Osteoblast (primary cell): ENCODE results near the gene IKZF3. TPM values are rescaled to one million over a fixed set of nuclear protein-coding genes. Genes with fewer than 3 reads are reported as not detected.

Source experiments
- DNase-seq: peaks from one replicate; pipeline ENCODE4 v3.0.0; 2011; ENCODE audit warnings: low spot score, mixed read lengths; ENCODE audit not compliant: insufficient read length; ENCODE audit errors: missing footprints
- H2AFZ ChIP-seq: 2 replicates; pipeline ENCODE4 v1.6.0; 2011; ENCODE audit warnings: mild to moderate bottlenecking, low read length
- H3K27ac ChIP-seq: 2 replicates; pipeline ENCODE4 v1.5.1; 2011; ENCODE audit warnings: mild to moderate bottlenecking, low read depth, low read length, moderate library complexity
- H3K27me3 ChIP-seq: 2 replicates; pipeline ENCODE4 v1.6.0; 2012; ENCODE audit warnings: mild to moderate bottlenecking, control low read depth, inconsistent platforms, low read length, moderate library complexity; ENCODE audit not compliant: insufficient read depth
- H3K36me3 ChIP-seq: 2 replicates; pipeline ENCODE4 v1.5.1; 2011; ENCODE audit warnings: mild to moderate bottlenecking, low read length, control low read depth, moderate library complexity; ENCODE audit not compliant: insufficient read depth
- H3K4me1 ChIP-seq: 2 replicates; pipeline ENCODE4 v1.5.1; 2011; ENCODE audit warnings: mild to moderate bottlenecking, low read length, control low read depth, moderate library complexity; ENCODE audit not compliant: insufficient read depth
- H3K4me2 ChIP-seq: 2 replicates; pipeline ENCODE4 v1.6.0; 2011; ENCODE audit warnings: mild to moderate bottlenecking, low read length; ENCODE audit not compliant: insufficient read depth
- H3K4me3 ChIP-seq: fragments of 200-600 bp; sonication (generic); 3 replicates; pipeline ENCODE4 v1.5.1; 2012; ENCODE audit warnings: mild to moderate bottlenecking, low read length, inconsistent platforms; ENCODE audit not compliant: insufficient read depth
- H3K79me2 ChIP-seq: 2 replicates; pipeline ENCODE4 v1.6.0; 2012; ENCODE audit warnings: mild to moderate bottlenecking, low read length, control low read depth, inconsistent platforms; ENCODE audit not compliant: insufficient read depth
- H3K9me3 ChIP-seq: 2 replicates; pipeline ENCODE4 v1.5.1; 2011; ENCODE audit warnings: low read depth, low read length, control low read depth
- H4K20me1 ChIP-seq: 2 replicates; pipeline ENCODE4 v1.6.0; 2012; ENCODE audit warnings: mild to moderate bottlenecking, low read length, control low read depth; ENCODE audit not compliant: insufficient read depth
- CTCF ChIP-seq: IDR thresholded peaks from 2 replicates; pipeline ENCODE4 v1.5.1; 2011; ENCODE audit warnings: mild to moderate bottlenecking, low read depth, low read length, moderate library complexity; ENCODE audit errors: extremely low read depth
- total RNA-seq: library from RNA; depleted of rRNA; stranded (reverse); fragments of >200 nt; gene quantifications from 2 replicates; pipeline ENCODE4 v1.2.3, GENCODE V29; 2012

The IKZF3 gene
- total RNA-seq, 1 donor: not detected

DNA sequence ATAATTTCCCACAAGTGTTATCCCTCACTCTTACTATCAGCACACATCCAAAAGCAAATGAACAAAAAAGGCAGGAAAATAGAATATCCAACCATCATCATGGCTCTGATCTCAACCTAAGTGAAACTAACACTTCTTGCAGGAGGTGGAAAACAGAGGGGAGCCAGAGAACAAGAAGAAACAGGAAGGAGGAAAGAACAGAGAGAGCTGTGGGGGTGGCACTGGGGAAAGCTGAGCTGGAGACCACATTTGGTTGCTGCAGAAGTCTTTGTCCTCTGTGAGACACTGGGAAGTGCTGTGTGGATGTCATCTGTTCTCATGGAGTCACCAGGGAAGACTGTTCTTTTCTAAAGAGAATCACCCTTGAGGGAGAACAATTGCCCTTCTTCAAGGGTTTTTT, 91.7 kb downstream of the IKZF3 start:
- no peaks in the 10 kb centered on the region for H3K9me3 ChIP-seq
- no peak for TF ChIP-seq CTCF
- no peak overlapping the region for H3K27ac ChIP-seq
- H3K27me3 ChIP-seq: peaks cover 63% of the 10 kb centered on the region
- H3K4me3 ChIP-seq: no peak overlapping the region
- H4K20me1 ChIP-seq: no peaks in the 10 kb centered on the region
- H3K4me2 ChIP-seq: no peak overlapping the region
- DNase-seq: no peak
- no peaks in the 10 kb centered on the region for H3K79me2 ChIP-seq
- no peaks in the 10 kb centered on the region for H3K4me1 ChIP-seq
- no peak overlapping the region for H2AFZ ChIP-seq
- H3K36me3 ChIP-seq: no peaks in the 10 kb centered on the region

GRCh38 chr17:39769974-39770587, 94.0 kb downstream of the IKZF3 start:
- Histone ChIP-seq H3K27ac (no peak overlapping the region), H3K79me2 (no peaks in the 10 kb centered on the region), H3K36me3 (no peaks in the 10 kb centered on the region), H3K9me3 (peaks cover 2% of the 10 kb centered on the region), H4K20me1 (no peaks in the 10 kb centered on the region), H3K4me1 (no peaks in the 10 kb centered on the region), H2AFZ (no peak overlapping the region), H3K4me2 (no peak overlapping the region), H3K4me3 (no peak overlapping the region), H3K27me3 (peaks cover 56% of the 10 kb centered on the region)
- DNase-seq: no peak
- TF ChIP-seq CTCF: no peak

GRCh38 chr17:39767147-39767546, 97.0 kb downstream of the IKZF3 start:
- H3K36me3 ChIP-seq: no peaks in the 10 kb centered on the region
- DNase-seq: no peak
- peaks cover 2% of the 10 kb centered on the region for H3K9me3 ChIP-seq
- no peak overlapping the region for H3K4me2 ChIP-seq
- no peak overlapping the region for H2AFZ ChIP-seq
- no peak overlapping the region for H3K27ac ChIP-seq
- H3K27me3 ChIP-seq: peaks cover 41% of the 10 kb centered on the region
- H3K79me2 ChIP-seq: no peaks in the 10 kb centered on the region
- no peaks in the 10 kb centered on the region for H4K20me1 ChIP-seq
- H3K4me3 ChIP-seq: no peak overlapping the region
- H3K4me1 ChIP-seq: no peaks in the 10 kb centered on the region
- no peak for TF ChIP-seq CTCF

- no peak for TF ChIP-seq CTCF
- peaks cover 2% of the 10 kb centered on the region for H3K9me3 ChIP-seq
These were observed 98.3 kb downstream of the IKZF3 start for GRCh38 chr17:39765766-39766165.

More at GRCh38 chr17:39765766-39766165, 98.3 kb downstream of the IKZF3 start:
- H3K27me3 ChIP-seq: peaks cover 37% of the 10 kb centered on the region
- H2AFZ ChIP-seq: no peak overlapping the region
- H3K4me3 ChIP-seq: no peak overlapping the region
- no peak overlapping the region for H3K4me2 ChIP-seq
- no peaks in the 10 kb centered on the region for H4K20me1 ChIP-seq
- no peak for DNase-seq
- H3K36me3 ChIP-seq: no peaks in the 10 kb centered on the region
- no peaks in the 10 kb centered on the region for H3K79me2 ChIP-seq
- no peak overlapping the region for H3K27ac ChIP-seq
- no peaks in the 10 kb centered on the region for H3K4me1 ChIP-seq
